K562 (cell line): Measurements from ENCODE around the gene SAPCD1. TPM values are rescaled to one million over a fixed set of nuclear protein-coding genes. Genes with fewer than 3 reads are reported as not detected.

ENCODE experiments used
- CTCF ChIP-seq, 3 experiments: IDR thresholded peaks in 2 of 3; conservative IDR thresholded peaks in 1 of 3; 2 replicates each; pipeline ENCODE4 v1.5.1; 2011 to 2012; ENCODE audit warnings: low read length in 3 of 3, mild to moderate bottlenecking in 3 of 3, control low read depth in 2 of 3, improper control_type of control experiment in 1 of 3, inconsistent platforms in 1 of 3, low read depth in 1 of 3, mixed read lengths in 1 of 3, moderate library complexity in 1 of 3; ENCODE audit not compliant: insufficient read depth in 2 of 3
- ESRRB ChIP-seq: fragments of 250-450 bp; sonication (Bioruptor Pico); IDR thresholded peaks from 2 replicates; pipeline ENCODE4 v1.5.0; 2020; ENCODE audit warnings: mild to moderate bottlenecking, moderate library complexity, borderline replicate concordance
- FOS ChIP-seq: IDR thresholded peaks from 3 replicates; pipeline ENCODE4 v1.6.1; 2011; ENCODE audit not compliant: insufficient read length; ENCODE audit errors: extremely low read depth
- HCFC1 ChIP-seq: IDR thresholded peaks from 2 replicates; pipeline ENCODE4 v1.6.1; 2012; ENCODE audit warnings: low read depth, low read length, improper control_type of control experiment
- RBBP5 ChIP-seq: fragments of 200-600 bp; sonication (generic); IDR thresholded peaks from 2 replicates; pipeline ENCODE4 v1.6.1; 2012; ENCODE audit warnings: borderline replicate concordance, mild to moderate bottlenecking, low read length, control low read depth, inconsistent platforms; ENCODE audit not compliant: insufficient read depth, poor library complexity, severe bottlenecking
- REST ChIP-seq, 2 experiments: fragments of 450-650 bp; formaldehyde crosslinking in 1 of 2; IDR thresholded peaks; 2 replicates each; pipeline versions ENCODE4 v1.4.0 to v1.6.1; 2014 to 2020; ENCODE audit warnings: mild to moderate bottlenecking in 2 of 2, borderline replicate concordance in 1 of 2, low read depth in 1 of 2
- SRSF9 ChIP-seq: fragments of 200-400 bp; formaldehyde crosslinking; IDR thresholded peaks from 2 replicates; pipeline ENCODE4 v1.6.1; 2017; ENCODE audit warnings: low read depth, low read length, borderline replicate concordance
- TAF1 ChIP-seq: IDR thresholded peaks from 2 replicates; pipeline ENCODE4 v1.6.1; 2011; ENCODE audit warnings: mild to moderate bottlenecking, low read length, moderate library complexity; ENCODE audit not compliant: insufficient read depth, control insufficient read depth, severe bottlenecking; ENCODE audit errors: extremely low read depth
- ZKSCAN1 ChIP-seq: fragments of 150-350 bp; IDR thresholded peaks from 2 replicates; pipeline ENCODE4 v1.6.1; 2016; ENCODE audit warnings: low read depth, low read length
- ZNF263 ChIP-seq: sonication (generic); formaldehyde crosslinking; IDR thresholded peaks from 2 replicates; pipeline ENCODE4 v1.8.0; 2022; ENCODE audit warnings: mild to moderate bottlenecking, missing genetic modification reagents, borderline replicate concordance
- ZNF75A ChIP-seq: fragments of 450-650 bp; formaldehyde crosslinking; IDR thresholded peaks from 2 replicates; pipeline ENCODE4 v1.4.0; 2020; ENCODE audit warnings: mild to moderate bottlenecking
- polyA plus RNA-seq, 8 experiments: library from polyadenylated mRNA; depleted of rRNA in 4 of 8; stranded (reverse) in 5 of 8; unstranded in 3 of 8; fragments of >200 nt; fragmentation: Nextera tagmentation in 2 of 8; fragmentation: Illumina TruSeq in 1 of 8; extraction: Ambion mirVana in 2 of 8; extraction: Trizol in 1 of 8; gene quantifications; 2 replicates each; pipeline versions ENCODE4 v1.2.1 to v1.2.3, GENCODE V29; 2011 to 2014; ENCODE audit warnings: inconsistent platforms in 1 of 8, missing spikeins in 1 of 8
- total RNA-seq, 7 experiments: library from RNA; depleted of rRNA in 6 of 7; stranded (reverse); fragments of >200 nt in 6 of 7; fragmentation: Illumina TruSeq in 2 of 7; extraction: Trizol in 2 of 7; gene quantifications; 2 replicates each; pipeline versions ENCODE4 v1.2.1 to v1.2.3, GENCODE V29; 2011 to 2021; ENCODE audit warnings: low replicate concordance in 1 of 7
- TF ChIP-seq, protein P1 (sequence below): fragments of 450-650 bp; formaldehyde crosslinking; IDR thresholded peaks from 2 replicates; pipeline ENCODE4 v1.4.0; 2022; ENCODE audit warnings: mild to moderate bottlenecking, moderate library complexity
- TF ChIP-seq, protein P2 (sequence below), 3 experiments: fragments of 200-800 bp in 1 of 3; sonication (Bioruptor generic) in 1 of 3; sonication (generic) in 1 of 3; formaldehyde crosslinking in 1 of 3; IDR thresholded peaks; 2 replicates each; pipeline versions ENCODE4 v1.6.1 to v1.8.0; 2016 to 2022; ENCODE audit warnings: mild to moderate bottlenecking in 2 of 3, missing compliant biosample characterization in 2 of 3, missing genetic modification characterization in 2 of 3, missing genetic modification reagents in 1 of 3

The SAPCD1 gene
- total and polyA plus RNA-seq, 9 of the 15 experiments (the other 6 are each of a cell fraction or from before 2014, with no cell fraction given), result 2.6 to 30.2 (median 7.4) TPM

- peak; percentile 51; the same call in 1 of the 2 replicates for TF ChIP-seq REST (IDR thresholded peaks at IDR 0.05; ENCODE audit: borderline replicate concordance)
- TF ChIP-seq REST (CRISPR knock-in tag; IDR thresholded peaks at IDR 0.05; ENCODE audit: low read depth), result peak; percentile 13; the same call in 1 of the 2 replicates
- TF ChIP-seq ESRRB (CRISPR knock-in tag), result no peak
- TF ChIP-seq CTCF (IDR thresholded peaks at IDR 0.05 in 2 of 3, conservative IDR thresholded peaks at IDR 0.05 in 1 of 3; ENCODE audit: insufficient read depth in 2 of 3, low read depth in 1 of 3, low read length in 3 of 3), result peak; percentile 14 to 44 (median 24); a peak in 2 of 6 replicates
- peak; percentile 91 for TF ChIP-seq ZKSCAN1
- TF ChIP-seq, protein P1, sequence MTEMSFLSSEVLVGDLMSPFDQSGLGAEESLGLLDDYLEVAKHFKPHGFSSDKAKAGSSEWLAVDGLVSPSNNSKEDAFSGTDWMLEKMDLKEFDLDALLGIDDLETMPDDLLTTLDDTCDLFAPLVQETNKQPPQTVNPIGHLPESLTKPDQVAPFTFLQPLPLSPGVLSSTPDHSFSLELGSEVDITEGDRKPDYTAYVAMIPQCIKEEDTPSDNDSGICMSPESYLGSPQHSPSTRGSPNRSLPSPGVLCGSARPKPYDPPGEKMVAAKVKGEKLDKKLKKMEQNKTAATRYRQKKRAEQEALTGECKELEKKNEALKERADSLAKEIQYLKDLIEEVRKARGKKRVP (CRISPR knock-in tag), result no peak; the same call in 1 of the 2 replicates
- TF ChIP-seq TAF1, result peak; percentile 87
- TF ChIP-seq, protein P2, sequence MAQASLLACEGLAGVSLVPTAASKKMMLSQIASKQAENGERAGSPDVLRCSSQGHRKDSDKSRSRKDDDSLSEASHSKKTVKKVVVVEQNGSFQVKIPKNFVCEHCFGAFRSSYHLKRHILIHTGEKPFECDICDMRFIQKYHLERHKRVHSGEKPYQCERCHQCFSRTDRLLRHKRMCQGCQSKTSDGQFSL (CRISPR knock-in tag; IDR thresholded peaks at IDR 0.05), result peak; percentile 75
- TF ChIP-seq, protein P2 (tag; IDR thresholded peaks at IDR 0.05), result no peak
- peak; percentile 25 for TF ChIP-seq FOS
- peak; percentile 52; the same call in 1 of the 2 replicates for TF ChIP-seq HCFC1
- no peak for TF ChIP-seq SRSF9
- peak; percentile 90 for TF ChIP-seq ZNF263 (CRISPR knock-in tag)
- peak; percentile 83 for TF ChIP-seq RBBP5
- TF ChIP-seq ZNF75A (CRISPR knock-in tag), result peak; percentile 63; the same call in 1 of the 2 replicates
Observed at GRCh38 chr6:31776989-31777666, 14.7 kb downstream of the SAPCD1 start, which contains the start of gene VWA7 (continued).
